Activated CD8-positive, alpha-beta T cell treated with anti-CD3 and anti-CD28 coated beads for 36 hours (primary cell): Measurements from ENCODE around the gene GNA12. TPM values are rescaled to one million over a fixed set of nuclear protein-coding genes. Genes with fewer than 3 reads are reported as not detected.
"Not testable (repeated sequence)": the region's sequence is repeated elsewhere in the genome, so short reads cannot be mapped to it uniquely, and the experiment has no call there.

Experiments
- ATAC-seq: fragments of 200-7000 bp; cut with Tn5 transposase; one replicate; pipeline ENCODE4 v1.10.0; 2021; ENCODE audit warnings: mild to moderate bottlenecking, moderate library complexity
- CTCF ChIA-PET: fragments of 350-600 bp; sonication (Branson Sonifier 250); formaldehyde crosslinking; loops from one replicate; lab custom pipeline; 2021; ENCODE audit warnings: antibody characterized with exemption; lab: Charles Lee
- POLR2A ChIA-PET: fragments of 350-600 bp; sonication (Branson Sonifier 250); formaldehyde crosslinking; loops from one replicate; lab custom pipeline; 2021; ENCODE audit warnings: antibody characterized with exemption; lab: Charles Lee
- DNase-seq: peaks from one replicate; pipeline ENCODE4 v3.0.0-alpha.2; 2020
- H3K27ac Mint-ChIP-seq: one replicate; pipeline ENCODE4 v1.8.0; 2021; ENCODE audit warnings: mild to moderate bottlenecking, mixed read lengths
- H3K27me3 Mint-ChIP-seq: one replicate; pipeline ENCODE4 v1.8.0; 2021; ENCODE audit warnings: mixed read lengths
- H3K36me3 Mint-ChIP-seq: one replicate; pipeline ENCODE4 v1.8.0; 2021; ENCODE audit warnings: low read depth, mixed read lengths
- H3K4me1 Mint-ChIP-seq: one replicate; pipeline ENCODE4 v1.8.0; 2021; ENCODE audit warnings: low read depth, mixed read lengths
- H3K4me3 Mint-ChIP-seq: one replicate; pipeline ENCODE4 v1.8.0; 2021; ENCODE audit warnings: mild to moderate bottlenecking, moderate library complexity, mixed read lengths
- H3K9me3 Mint-ChIP-seq: one replicate; pipeline ENCODE4 v1.8.0; 2021; ENCODE audit warnings: mixed read lengths
- intact Hi-C: fragments of 100-400 bp; cut with micrococcal nuclease; formaldehyde crosslinking; loops from one replicate; pipeline ENCODE4 v1.10.0; 2022
- total RNA-seq, 2 experiments: library from RNA; stranded (reverse); gene quantifications; one replicate each; pipeline ENCODE4 v1.2.3, GENCODE V29; 2021
- TF ChIP-seq, protein P1 (sequence below): fragments of 200-600 bp; IDR thresholded peaks from one replicate; pipeline ENCODE4 v1.8.0; 2022; ENCODE audit warnings: antibody characterized with exemption, mild to moderate bottlenecking

Gene GNA12
- total RNA-seq, 2 experiments from 2014 or later = 21.0 to 21.1 TPM

DNA sequence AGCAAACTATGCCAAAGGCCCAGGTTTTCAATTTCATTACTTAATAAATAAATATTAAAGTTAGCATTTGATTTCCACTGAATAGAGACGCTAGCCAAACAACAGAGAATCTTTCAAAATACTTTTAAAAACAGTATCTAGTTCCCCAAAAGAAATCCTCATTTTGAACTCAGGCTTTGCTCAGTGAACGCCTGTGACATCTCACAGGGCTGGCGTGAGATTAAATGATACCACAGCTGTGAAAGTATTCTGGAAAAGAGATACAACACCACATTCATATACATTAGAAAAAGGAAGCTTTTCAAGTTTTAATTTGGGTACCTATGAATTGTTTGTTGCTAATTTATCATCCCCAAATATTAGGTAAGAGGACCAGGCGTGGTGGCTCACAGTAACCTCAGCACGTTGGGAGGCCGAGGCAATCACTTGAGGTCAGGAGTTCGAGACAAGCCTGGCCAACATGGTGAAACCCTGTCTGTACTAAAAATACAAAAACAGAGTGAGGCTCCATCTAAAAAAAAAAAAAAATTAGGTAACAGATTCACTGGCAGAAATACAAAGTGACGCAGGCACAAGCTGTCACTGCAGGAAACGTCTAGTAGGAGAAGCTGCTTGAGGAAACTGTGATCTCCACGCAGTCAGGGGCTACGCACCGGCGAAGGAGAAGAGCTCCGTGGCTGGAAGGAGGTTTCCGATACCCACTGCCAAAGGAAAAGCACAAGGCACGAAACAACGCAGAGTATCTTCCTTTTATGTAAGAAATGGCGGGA, 106.2 kb downstream of the GNA12 start:
- H3K36me3 Mint-ChIP-seq = peaks cover 3% of the 10 kb centered on the region
- no peak for ATAC-seq
- no peaks in the 10 kb centered on the region for H3K27me3 Mint-ChIP-seq
- ChIA-PET POLR2A (interaction anchor here (0.8 kb wide), 1 partner anchor 335 kb away, joined by 3 read pairs; the partner anchor contains the start of gene CHST12), CTCF (interaction anchor here (4.3 kb wide), 1 partner anchor 23 kb away, joined by 16 read pairs; no protein-coding TSS in a partner anchor)
- H3K4me3 Mint-ChIP-seq = no peak overlapping the region
- peaks cover 29% of the 10 kb centered on the region for H3K4me1 Mint-ChIP-seq
- no peaks in the 10 kb centered on the region for H3K9me3 Mint-ChIP-seq
- H3K27ac Mint-ChIP-seq = no peak overlapping the region
- TF ChIP-seq, protein P1, sequence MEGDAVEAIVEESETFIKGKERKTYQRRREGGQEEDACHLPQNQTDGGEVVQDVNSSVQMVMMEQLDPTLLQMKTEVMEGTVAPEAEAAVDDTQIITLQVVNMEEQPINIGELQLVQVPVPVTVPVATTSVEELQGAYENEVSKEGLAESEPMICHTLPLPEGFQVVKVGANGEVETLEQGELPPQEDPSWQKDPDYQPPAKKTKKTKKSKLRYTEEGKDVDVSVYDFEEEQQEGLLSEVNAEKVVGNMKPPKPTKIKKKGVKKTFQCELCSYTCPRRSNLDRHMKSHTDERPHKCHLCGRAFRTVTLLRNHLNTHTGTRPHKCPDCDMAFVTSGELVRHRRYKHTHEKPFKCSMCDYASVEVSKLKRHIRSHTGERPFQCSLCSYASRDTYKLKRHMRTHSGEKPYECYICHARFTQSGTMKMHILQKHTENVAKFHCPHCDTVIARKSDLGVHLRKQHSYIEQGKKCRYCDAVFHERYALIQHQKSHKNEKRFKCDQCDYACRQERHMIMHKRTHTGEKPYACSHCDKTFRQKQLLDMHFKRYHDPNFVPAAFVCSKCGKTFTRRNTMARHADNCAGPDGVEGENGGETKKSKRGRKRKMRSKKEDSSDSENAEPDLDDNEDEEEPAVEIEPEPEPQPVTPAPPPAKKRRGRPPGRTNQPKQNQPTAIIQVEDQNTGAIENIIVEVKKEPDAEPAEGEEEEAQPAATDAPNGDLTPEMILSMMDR = no peak
- no peak for DNase-seq
- intact Hi-C loops = no loop called here

DNA sequence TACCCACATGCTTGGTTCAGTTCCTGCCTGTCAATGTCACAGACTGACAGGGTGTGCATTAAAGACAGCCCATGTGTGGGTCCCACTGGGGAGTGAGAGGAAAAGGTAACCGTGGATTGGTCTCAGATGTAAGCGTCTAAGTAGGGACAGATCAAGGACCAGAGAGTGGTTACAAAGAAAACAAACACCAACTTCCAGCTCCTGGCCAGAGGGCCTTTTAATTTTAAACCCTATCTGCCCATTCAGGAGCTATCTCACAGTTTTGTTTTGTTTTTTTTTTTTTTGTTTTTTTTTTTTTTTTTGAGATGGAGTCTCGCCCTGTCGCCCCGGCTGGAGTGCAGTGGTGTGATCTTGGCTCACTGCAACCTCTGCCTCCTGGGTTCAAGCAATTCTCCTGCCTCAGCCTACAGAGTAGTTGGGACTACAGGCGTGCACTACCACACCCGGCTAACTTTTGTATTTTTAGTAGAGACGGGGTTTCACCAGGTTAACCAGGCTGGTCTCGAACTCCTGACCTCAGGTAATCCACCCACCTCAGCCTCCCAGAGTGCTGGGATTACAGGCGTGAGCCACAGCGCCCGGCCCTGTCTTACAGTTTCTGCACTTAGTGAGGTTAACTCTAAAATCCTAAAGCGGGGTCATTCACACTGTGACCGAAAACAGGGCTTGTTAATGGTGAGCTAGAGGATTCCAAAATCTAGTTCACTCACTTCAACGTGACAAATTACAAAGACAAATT, 106.9 kb downstream of the GNA12 start:
- intact Hi-C loops, ATAC-seq, H3K4me3 Mint-ChIP-seq, DNase-seq, H3K27ac Mint-ChIP-seq, H3K9me3 Mint-ChIP-seq, H3K27me3 Mint-ChIP-seq, H3K36me3 Mint-ChIP-seq, POLR2A ChIA-PET: not testable (repeated sequence)
- H3K4me1 Mint-ChIP-seq = peaks cover 35% of the 10 kb centered on the region
- CTCF ChIA-PET = interaction anchor here (1.3 to 4.3 kb wide), 2 partner anchors 21 to 22 kb away, joined by 3 to 16 read pairs; no protein-coding TSS in a partner anchor

- no peak overlapping the region for H3K27ac Mint-ChIP-seq
- ATAC-seq (no peak), DNase-seq (no peak)
- intact Hi-C loops = no loop called here
- no peaks in the 10 kb centered on the region for H3K9me3 Mint-ChIP-seq
- TF ChIP-seq, protein P1 = no peak
- CTCF ChIA-PET = interaction anchor here (1.3 to 4.3 kb wide), 2 partner anchors 22 kb away, joined by 3 to 16 read pairs; no protein-coding TSS in a partner anchor
- peaks cover 8% of the 10 kb centered on the region for H3K36me3 Mint-ChIP-seq
- H3K4me1 Mint-ChIP-seq = peaks cover 42% of the 10 kb centered on the region
- H3K27me3 Mint-ChIP-seq = no peaks in the 10 kb centered on the region
- no peak overlapping the region for H3K4me3 Mint-ChIP-seq
- POLR2A ChIA-PET = interaction anchor here (1.1 kb wide), 1 partner anchor 109 kb away, joined by 3 read pairs; no protein-coding TSS in a partner anchor
These were observed 107.6 kb downstream of the GNA12 start for GRCh38 chr7:2736411-2736914.

DNA sequence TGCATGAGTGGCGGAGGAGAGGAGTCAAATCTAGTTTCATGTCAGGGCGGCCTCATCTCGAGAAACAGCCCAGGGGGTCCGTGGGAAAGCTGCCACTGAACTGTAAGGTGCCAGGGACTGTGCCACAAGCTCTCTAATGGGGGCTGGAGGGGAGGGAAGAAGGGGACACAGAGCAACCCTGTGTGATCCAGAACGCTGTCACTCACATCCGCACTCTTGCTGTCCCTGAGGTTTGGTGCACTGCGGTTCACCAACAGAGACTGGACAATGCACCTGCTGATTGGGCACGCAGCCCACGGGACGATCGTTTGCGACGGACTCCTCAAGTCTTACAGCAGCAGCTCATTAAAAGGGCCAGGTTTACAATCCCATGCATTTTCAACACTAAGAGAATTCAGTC, 108.4 kb downstream of the GNA12 start:
- POLR2A ChIA-PET = interaction anchor here (0.6 to 1.8 kb wide), 5 partner anchors 17 to 109 kb away, joined by 3 to 6 read pairs (median 3); no protein-coding TSS in a partner anchor
- intact Hi-C loops = no loop called here
- no peaks in the 10 kb centered on the region for H3K9me3 Mint-ChIP-seq
- no peak overlapping the region for H3K27ac Mint-ChIP-seq
- no peak overlapping the region for H3K4me3 Mint-ChIP-seq
- ATAC-seq = no peak
- TF ChIP-seq, protein P1 = no peak
- H3K36me3 Mint-ChIP-seq = peaks cover 12% of the 10 kb centered on the region
- no peak for DNase-seq
- H3K4me1 Mint-ChIP-seq = peaks cover 43% of the 10 kb centered on the region
- H3K27me3 Mint-ChIP-seq = no peaks in the 10 kb centered on the region
- CTCF ChIA-PET = interaction anchor here (1.1 to 4.3 kb wide), 4 partner anchors 16 to 65 kb away, joined by 4 to 16 read pairs (median 4); no protein-coding TSS in a partner anchor
